PC-3 (cell line): ENCODE measurements around the gene ASB2. TPM values are rescaled to one million over a fixed set of nuclear protein-coding genes. Genes with fewer than 3 reads are reported as not detected.

Experiments used
- ATAC-seq: fragments of 200-7000 bp; cut with Tn5 transposase; 2 replicates; pipeline ENCODE4 v1.9.1; 2020; ENCODE audit warnings: mild to moderate bottlenecking, moderate library complexity
- BruUV-seq: library from RNA; stranded (reverse); fragments of 400-500 nt; replicated peaks from 2 replicates; lab custom pipeline; 2021; lab: Mats Ljungman, UMichigan
- CTCF ChIA-PET: fragments of 300-600 bp; sonication (Branson Sonifier 250); formaldehyde crosslinking; loops from one replicate; lab custom pipeline; 2022; ENCODE audit warnings: antibody characterized with exemption; lab: Charles Lee
- POLR2A ChIA-PET: fragments of 300-600 bp; sonication (Branson Sonifier 250); formaldehyde crosslinking; loops from one replicate; lab custom pipeline; 2022; ENCODE audit warnings: antibody characterized with exemption; ENCODE audit not compliant: unreplicated experiment; lab: Charles Lee
- DNase-seq: peaks from one replicate; pipeline ENCODE4 v3.0.0-alpha.2; 2015
- H2AFZ ChIP-seq: fragments of 300-600 bp; sonication (generic); 2 replicates; pipeline ENCODE4 v1.6.0; 2016; ENCODE audit warnings: antibody characterized with exemption, low read length
- H3F3A ChIP-seq: fragments of 300-600 bp; sonication (generic); one replicate; pipeline ENCODE4 v1.6.0; 2017; ENCODE audit warnings: antibody characterized with exemption, low read length, control low read depth, mild to moderate bottlenecking; ENCODE audit not compliant: unreplicated experiment
- H3K27ac ChIP-seq: fragments of 300-600 bp; sonication (generic); 2 replicates; pipeline ENCODE4 v1.5.1; 2016; ENCODE audit warnings: mild to moderate bottlenecking, low read length
- H3K27me3 ChIP-seq: fragments of 300-600 bp; sonication (generic); 2 replicates; pipeline ENCODE4 v1.6.1; 2016; ENCODE audit warnings: low read length, mixed read lengths
- H3K36me3 ChIP-seq: fragments of 300-600 bp; sonication (generic); 2 replicates; pipeline ENCODE4 v1.6.1; 2016; ENCODE audit warnings: low read depth, mixed run types, low read length, mixed read lengths
- H3K4me1 ChIP-seq: fragments of 300-600 bp; sonication (generic); 2 replicates; pipeline ENCODE4 v1.5.1; 2016; ENCODE audit warnings: low read length; ENCODE audit not compliant: insufficient read depth
- H3K4me2 ChIP-seq: fragments of 300-600 bp; sonication (generic); 2 replicates; pipeline ENCODE4 v1.6.0; 2016; ENCODE audit warnings: low read length
- H3K4me3 ChIP-seq: fragments of 300-600 bp; sonication (generic); 2 replicates; pipeline ENCODE4 v1.5.1; 2016; ENCODE audit warnings: mild to moderate bottlenecking, low read length, mixed read lengths
- H3K79me2 ChIP-seq: fragments of 300-600 bp; sonication (generic); 2 replicates; pipeline ENCODE4 v1.6.1; 2017; ENCODE audit warnings: low read length, mixed read lengths
- H3K9ac ChIP-seq: fragments of 300-600 bp; sonication (generic); 2 replicates; pipeline ENCODE4 v1.6.0; 2016; ENCODE audit warnings: mild to moderate bottlenecking, low read length
- H3K9me2 ChIP-seq: fragments of 300-600 bp; sonication (generic); replicated peaks from 2 replicates; pipeline ENCODE4 v1.6.1; 2016; ENCODE audit warnings: mixed run types, low read length, mixed read lengths
- H3K9me3 ChIP-seq: fragments of 300-600 bp; sonication (generic); 2 replicates; pipeline ENCODE4 v1.6.1; 2016; ENCODE audit warnings: low read length, mixed read lengths
- H4K20me1 ChIP-seq: fragments of 300-600 bp; sonication (generic); 2 replicates; pipeline ENCODE4 v1.6.1; 2016; ENCODE audit warnings: low read length, mixed read lengths
- CTCF ChIP-seq: fragments of 300-600 bp; sonication (generic); conservative IDR thresholded peaks from 2 replicates; pipeline ENCODE4 v1.5.1; 2017; ENCODE audit warnings: antibody characterized with exemption, low read depth, mild to moderate bottlenecking, low read length
- EZH2 ChIP-seq: fragments of 300-600 bp; sonication (generic); IDR thresholded peaks from one replicate; pipeline ENCODE4 v1.6.1; 2017; ENCODE audit warnings: antibody characterized with exemption, mild to moderate bottlenecking, low read length; ENCODE audit not compliant: unreplicated experiment
- EZH2phosphoT487 ChIP-seq: fragments of 300-600 bp; sonication (generic); IDR thresholded peaks from 2 replicates; pipeline ENCODE4 v1.6.1; 2018; ENCODE audit warnings: mild to moderate bottlenecking, antibody characterized with exemption, low read length, borderline replicate concordance
- intact Hi-C: fragments of 100-400 bp; cut with micrococcal nuclease; formaldehyde crosslinking; loops from 2 replicates; pipeline ENCODE4 v1.9.0; 2023
- total RNA-seq: library from RNA; depleted of rRNA; stranded (reverse); fragments of >200 nt; gene quantifications from 2 replicates; pipeline ENCODE4 v1.2.3, GENCODE V29; 2014

Gene ASB2
- total RNA-seq, 1 experiment from 2014 or later = 0.22 TPM

- DNase-seq = no peak
- no peak overlapping the region for H3K9ac ChIP-seq
- H3K9me3 ChIP-seq = no peaks in the 10 kb centered on the region
- no peak overlapping the region for H2AFZ ChIP-seq
- ChIA-PET POLR2A (no interaction called here), CTCF (no interaction called here)
- 0 out of 2 replicates have a peak, but pooled peaks cover 7% of the 10 kb centered on the region for H3K4me1 ChIP-seq
- H3K36me3 ChIP-seq = no peaks in the 10 kb centered on the region
- no peaks in the 10 kb centered on the region for H3K79me2 ChIP-seq
- H3K9me2 ChIP-seq = no peaks in the 10 kb centered on the region
- H3F3A ChIP-seq = no peaks in the 10 kb centered on the region
- no peak for TF ChIP-seq EZH2
- no peak for TF ChIP-seq CTCF
- no peak for TF ChIP-seq EZH2phosphoT487
- H3K4me3 ChIP-seq = no peak overlapping the region
- no peaks in the 10 kb centered on the region for H3K27me3 ChIP-seq
- intact Hi-C loops = no loop called here
- ATAC-seq = no peak
- no peak overlapping the region for H3K4me2 ChIP-seq
- BruUV-seq = no TSS peak
- H3K27ac ChIP-seq = no peak overlapping the region
- H4K20me1 ChIP-seq = no peaks in the 10 kb centered on the region
Observed at GRCh38 chr14:94010625-94011024, 34.3 kb upstream of the ASB2 start.

- H3K36me3 ChIP-seq = no peaks in the 10 kb centered on the region
- intact Hi-C loops = no loop called here
- no peaks in the 10 kb centered on the region for H3K27me3 ChIP-seq
- no TSS peak for BruUV-seq
- no peaks in the 10 kb centered on the region for H3K79me2 ChIP-seq
- H3K4me1 ChIP-seq = 0 out of 2 replicates have a peak, but pooled peaks cover 7% of the 10 kb centered on the region
- ChIA-PET CTCF (interaction anchor here (0.6 kb wide), 1 partner anchor 1600 kb away, joined by 3 read pairs; no protein-coding TSS in a partner anchor), POLR2A (no interaction called here)
- H3K9me3 ChIP-seq = no peaks in the 10 kb centered on the region
- DNase-seq (peak; percentile 61), ATAC-seq (peak; percentile 66)
- H3K4me3 ChIP-seq = no peak overlapping the region
- H4K20me1 ChIP-seq = no peaks in the 10 kb centered on the region
- peak overlapping the region; percentile 42; the same call in 1 of the 2 replicates for H3K4me2 ChIP-seq
- TF ChIP-seq CTCF (no peak), EZH2phosphoT487 (no peak), EZH2 (no peak)
- no peaks in the 10 kb centered on the region for H3F3A ChIP-seq
- no peak overlapping the region for H2AFZ ChIP-seq
- H3K27ac ChIP-seq = no peak overlapping the region
- H3K9ac ChIP-seq = no peak overlapping the region
- no peaks in the 10 kb centered on the region for H3K9me2 ChIP-seq
Observed at GRCh38 chr14:94009767-94010166, 33.4 kb upstream of the ASB2 start.

GRCh38 chr14:94008234-94008633 lies 31.9 kb upstream of the ASB2 start:
- Histone ChIP-seq H3K4me2 (no peak overlapping the region), H4K20me1 (no peaks in the 10 kb centered on the region), H2AFZ (no peak overlapping the region), H3K36me3 (no peaks in the 10 kb centered on the region), H3F3A (no peaks in the 10 kb centered on the region), H3K9me3 (no peaks in the 10 kb centered on the region), H3K9me2 (no peaks in the 10 kb centered on the region), H3K9ac (no peak overlapping the region), H3K27ac (no peak overlapping the region), H3K27me3 (no peaks in the 10 kb centered on the region), H3K79me2 (no peaks in the 10 kb centered on the region), H3K4me3 (no peak overlapping the region), H3K4me1 (0 out of 2 replicates have a peak, but pooled peaks cover 7% of the 10 kb centered on the region)
- TF ChIP-seq CTCF = no peak
- no peak for TF ChIP-seq EZH2phosphoT487
- no peak for TF ChIP-seq EZH2
- no TSS peak for BruUV-seq
- intact Hi-C loops = no loop called here
- CTCF ChIA-PET = no interaction called here
- POLR2A ChIA-PET = no interaction called here
- ATAC-seq (no peak), DNase-seq (no peak)
